GM20000 (cell line): ENCODE measurements around the gene NELFE.
"Not testable (repeated sequence)": the region's sequence is repeated elsewhere in the genome, so short reads cannot be mapped to it uniquely, and the experiment has no call there.

Experiments used
- DNase-seq: peaks from one replicate; pipeline ENCODE4 v3.0.0; 2012; ENCODE audit warnings: low spot score
- CTCF ChIP-seq: IDR thresholded peaks from 2 replicates; pipeline ENCODE4 v1.5.1; 2012; ENCODE audit warnings: mild to moderate bottlenecking, control low read depth; ENCODE audit errors: extremely low read depth, missing control alignments

The NELFE gene

GRCh38 chr6:31979238-31979898 is 20.6 kb upstream of the NELFE start:
- no peak for DNase-seq
- TF ChIP-seq CTCF = no peak

GRCh38 chr6:31978831-31979230 is 20.1 kb upstream of the NELFE start:
- no peak for DNase-seq
- TF ChIP-seq CTCF = no peak

- no peak for TF ChIP-seq CTCF
- DNase-seq = no peak
Observed at GRCh38 chr6:31977816-31978431, 19.2 kb upstream of the NELFE start.

GRCh38 chr6:31976065-31976464 is 17.3 kb upstream of the NELFE start:
- not testable (repeated sequence) for DNase-seq

- no peak for TF ChIP-seq CTCF
- DNase-seq = peak; percentile 23
Observed at GRCh38 chr6:31972709-31973350, 14.1 kb upstream of the NELFE start.

- peak; percentile 99 for DNase-seq
- TF ChIP-seq CTCF = no peak
Observed at GRCh38 chr6:31971993-31972708, 13.4 kb upstream of the NELFE start, which contains the start of gene DXO. Gene DXO, minus strand, starts transcription at chr6:31972138. Its CDS starts 463 bp downstream, at chr6:31971675.

- no peak for TF ChIP-seq CTCF
- no peak for DNase-seq
Observed at GRCh38 chr6:31971279-31971992, 12.7 kb upstream of the NELFE start.
